SK-N-SH (cell line): ENCODE measurements around the gene HERC5.
A peak's percentile ranks its signal among the peaks of the same experiment; 100 is the strongest.

Experiments used
- CHD2 ChIP-seq: fragments of 150-350 bp; IDR thresholded peaks from 2 replicates; pipeline ENCODE4 v1.6.1; 2018; ENCODE audit warnings: low read length; ENCODE audit not compliant: partially characterized antibody
- CTCF ChIP-seq: fragments of 200-600 bp; sonication (generic); IDR thresholded peaks from 2 replicates; pipeline ENCODE4 v1.6.1; 2017; ENCODE audit warnings: antibody characterized with exemption, mild to moderate bottlenecking, moderate library complexity
- ELF1 ChIP-seq: IDR thresholded peaks from 2 replicates; pipeline ENCODE4 v1.4.0; 2012
- EZH2phosphoT487 ChIP-seq: fragments of 200-600 bp; sonication (generic); IDR thresholded peaks from 2 replicates; pipeline ENCODE4 v1.6.1; 2017; ENCODE audit warnings: low read depth, mixed run types, mild to moderate bottlenecking, antibody characterized with exemption, moderate library complexity, borderline replicate concordance
- MXI1 ChIP-seq: IDR thresholded peaks from 2 replicates; pipeline ENCODE4 v1.6.1; 2012; ENCODE audit warnings: mild to moderate bottlenecking, low read depth, low read length, improper control_type of control experiment
- NFIC ChIP-seq: IDR thresholded peaks from 2 replicates; pipeline ENCODE4 v1.4.0; 2012; ENCODE audit warnings: borderline replicate concordance
- PBX3 ChIP-seq: IDR thresholded peaks from 2 replicates; pipeline ENCODE4; 2012
- RAD21 ChIP-seq: IDR thresholded peaks from 2 replicates; pipeline ENCODE4 v1.6.1; 2012; ENCODE audit warnings: mild to moderate bottlenecking, low read length
- REST ChIP-seq: IDR thresholded peaks from 2 replicates; pipeline ENCODE4 v1.6.1; 2012; ENCODE audit warnings: mild to moderate bottlenecking, low read depth, low read length, moderate library complexity
- SMC3 ChIP-seq: IDR thresholded peaks from 2 replicates; pipeline ENCODE4 v1.6.1; 2012; ENCODE audit warnings: low read depth, low read length, improper control_type of control experiment
- TF ChIP-seq, protein P1 (sequence below): IDR thresholded peaks from 2 replicates; pipeline ENCODE4 v1.4.0; 2012; ENCODE audit warnings: low read depth, borderline replicate concordance

GRCh38 chr4:88522702-88523324, 65.9 kb downstream of the HERC5 start:
- TF ChIP-seq CTCF (no peak), CHD2 (no peak), MXI1 (0 out of 2 replicates have a peak, but pooled peaks have one; percentile 4), ELF1 (no peak), NFIC (no peak), SMC3 (no peak), PBX3 (no peak), RAD21 (no peak), EZH2phosphoT487 (no peak), REST (no peak)
- TF ChIP-seq, protein P1, sequence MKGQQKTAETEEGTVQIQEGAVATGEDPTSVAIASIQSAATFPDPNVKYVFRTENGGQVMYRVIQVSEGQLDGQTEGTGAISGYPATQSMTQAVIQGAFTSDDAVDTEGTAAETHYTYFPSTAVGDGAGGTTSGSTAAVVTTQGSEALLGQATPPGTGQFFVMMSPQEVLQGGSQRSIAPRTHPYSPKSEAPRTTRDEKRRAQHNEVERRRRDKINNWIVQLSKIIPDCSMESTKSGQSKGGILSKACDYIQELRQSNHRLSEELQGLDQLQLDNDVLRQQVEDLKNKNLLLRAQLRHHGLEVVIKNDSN, result no peak
